ENCODE measurements around the gene UFD1.
A peak's percentile ranks its signal among the peaks of the same experiment; 100 is the strongest.

Gene UFD1

GRCh38 chr22:19419464-19420178, 59.4 kb downstream of the UFD1 start:
- peak; percentile 48 for DNase-seq

GRCh38 chr22:19419086-19419463, 59.9 kb downstream of the UFD1 start:
- no peak for DNase-seq

GRCh38 chr22:19412923-19413322, 66.1 kb downstream of the UFD1 start:
- no peak for DNase-seq

- no peak for DNase-seq
Observed at GRCh38 chr22:19412478-19412877, 66.5 kb downstream of the UFD1 start.

- no peak for DNase-seq
Observed at GRCh38 chr22:19411690-19412045, 67.3 kb downstream of the UFD1 start.

GRCh38 chr22:19410941-19411689, 67.9 kb downstream of the UFD1 start:
- DNase-seq: no peak

- DNase-seq: no peak
Observed at GRCh38 chr22:19407649-19408606, 71.1 kb downstream of the UFD1 start.

GRCh38 chr22:19406846-19407245, 72.1 kb downstream of the UFD1 start:
- DNase-seq: no peak

- no peak for DNase-seq
Observed at GRCh38 chr22:19406281-19406811, 72.6 kb downstream of the UFD1 start.

- no peak for DNase-seq
Observed at GRCh38 chr22:19405652-19406051, 73.3 kb downstream of the UFD1 start.

GRCh38 chr22:19405133-19405532, 73.9 kb downstream of the UFD1 start:
- no peak for DNase-seq

GRCh38 chr22:19404676-19405075, 74.3 kb downstream of the UFD1 start:
- DNase-seq: no peak

GRCh38 chr22:19402642-19403191, 76.3 kb downstream of the UFD1 start:
- DNase-seq: no peak

- no peak for DNase-seq
Observed at GRCh38 chr22:19401483-19401882, 77.5 kb downstream of the UFD1 start.

- no peak for DNase-seq
Observed at GRCh38 chr22:19400881-19401280, 78.1 kb downstream of the UFD1 start.
